Cardiac muscle cell (in vitro differentiated cells and primary cell): Measurements from ENCODE around the gene TMEM150A. TPM values are rescaled to one million over a fixed set of nuclear protein-coding genes. Genes with fewer than 3 reads are reported as not detected.
"Not testable (repeated sequence)": the region's sequence is repeated elsewhere in the genome, so short reads cannot be mapped to it uniquely, and the experiment has no call there.

Source experiments
- DNase-seq, 2 donors: peaks; one replicate each; pipeline versions ENCODE4 v3.0.0 to v3.0.0-alpha.2; 2010 to 2017; ENCODE audit warnings: low read depth in 1 of 2, low spot score in 1 of 2
- H3K27ac ChIP-seq: fragments of 200-600 bp; sonication (generic); 2 replicates; pipeline ENCODE4 v1.5.1; 2016
- H3K27me3 ChIP-seq: fragments of 200-600 bp; sonication (generic); 2 replicates; pipeline ENCODE4 v1.6.0; 2016; ENCODE audit warnings: control low read depth
- H3K36me3 ChIP-seq: fragments of 200-600 bp; sonication (generic); 2 replicates; pipeline ENCODE4 v1.5.1; 2016; ENCODE audit warnings: control low read depth
- H3K4me1 ChIP-seq: fragments of 200-600 bp; sonication (generic); 2 replicates; pipeline ENCODE4 v1.8.1; 2017; ENCODE audit warnings: low read depth, mild to moderate bottlenecking, mixed run types
- H3K4me3 ChIP-seq: fragments of 200-600 bp; sonication (generic); 2 replicates; pipeline ENCODE4 v1.5.1; 2016; ENCODE audit warnings: mild to moderate bottlenecking
- H3K9me3 ChIP-seq: fragments of 200-600 bp; sonication (generic); 2 replicates; pipeline ENCODE4 v1.5.1; 2017; ENCODE audit warnings: low read depth, mild to moderate bottlenecking, control low read depth
- polyA plus RNA-seq: library from polyadenylated mRNA; unstranded; fragments of >200 nt; fragmentation: Nextera tagmentation; extraction: Ambion mirVana; gene quantifications from 2 replicates; pipeline ENCODE4 v1.2.1, GENCODE V29; 2016
- total RNA-seq: library from RNA; depleted of rRNA; stranded (reverse); fragments of >200 nt; gene quantifications from 2 replicates; pipeline ENCODE4 v1.2.3, GENCODE V29; 2016
- TF ChIP-seq, protein P1 (sequence below): IDR thresholded peaks from 2 replicates; pipeline ENCODE4 v1.5.1; 2012; ENCODE audit warnings: low read depth, mild to moderate bottlenecking, low read length

TMEM150A gene
- total and polyA plus RNA-seq, 2 experiments from 2014 or later = 14.2 to 34.0 TPM

- Histone ChIP-seq H3K27ac (peak within 1 kb of the TSS; percentile 95), H3K27me3 (no peaks in the 10 kb centered on the region), H3K36me3 (no peaks in the 10 kb centered on the region), H3K4me1 (no peaks in the 10 kb centered on the region), H3K9me3 (no peaks in the 10 kb centered on the region), H3K4me3 (peak within 1 kb of the TSS; percentile 89)
- peak; percentile 96 to 97 for DNase-seq
- TF ChIP-seq, protein P1, sequence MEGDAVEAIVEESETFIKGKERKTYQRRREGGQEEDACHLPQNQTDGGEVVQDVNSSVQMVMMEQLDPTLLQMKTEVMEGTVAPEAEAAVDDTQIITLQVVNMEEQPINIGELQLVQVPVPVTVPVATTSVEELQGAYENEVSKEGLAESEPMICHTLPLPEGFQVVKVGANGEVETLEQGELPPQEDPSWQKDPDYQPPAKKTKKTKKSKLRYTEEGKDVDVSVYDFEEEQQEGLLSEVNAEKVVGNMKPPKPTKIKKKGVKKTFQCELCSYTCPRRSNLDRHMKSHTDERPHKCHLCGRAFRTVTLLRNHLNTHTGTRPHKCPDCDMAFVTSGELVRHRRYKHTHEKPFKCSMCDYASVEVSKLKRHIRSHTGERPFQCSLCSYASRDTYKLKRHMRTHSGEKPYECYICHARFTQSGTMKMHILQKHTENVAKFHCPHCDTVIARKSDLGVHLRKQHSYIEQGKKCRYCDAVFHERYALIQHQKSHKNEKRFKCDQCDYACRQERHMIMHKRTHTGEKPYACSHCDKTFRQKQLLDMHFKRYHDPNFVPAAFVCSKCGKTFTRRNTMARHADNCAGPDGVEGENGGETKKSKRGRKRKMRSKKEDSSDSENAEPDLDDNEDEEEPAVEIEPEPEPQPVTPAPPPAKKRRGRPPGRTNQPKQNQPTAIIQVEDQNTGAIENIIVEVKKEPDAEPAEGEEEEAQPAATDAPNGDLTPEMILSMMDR = peak; percentile 15
Measured at GRCh38 chr2:85561280-85562212, 41.0 kb downstream of the TMEM150A start, which contains the start of gene GGCX. TSS of gene GGCX (minus strand) at chr2:85561493. CDS start at chr2:85561428, 65 bp downstream.

DNA sequence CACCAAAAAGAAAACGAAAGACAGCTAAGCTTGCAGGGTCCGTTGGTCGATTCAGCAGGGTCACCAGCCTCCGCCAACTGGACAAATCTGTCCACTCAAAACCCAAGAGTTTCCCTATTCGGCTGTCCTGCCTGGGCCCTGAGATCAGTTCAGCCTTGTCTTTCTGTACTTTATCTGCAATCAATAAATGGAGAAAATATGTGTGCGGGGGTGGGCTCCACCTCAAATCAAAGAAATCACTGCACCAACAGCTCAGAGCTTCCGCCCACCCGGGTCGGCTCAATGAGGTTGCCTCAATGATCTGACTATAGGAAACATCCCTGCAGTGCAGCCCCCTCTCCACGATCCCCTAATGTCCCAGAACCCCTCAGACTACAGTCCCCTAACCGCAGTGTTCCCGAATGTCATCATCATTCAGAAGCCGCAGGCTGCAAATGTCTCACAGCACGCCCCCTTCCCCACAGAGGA, 41.7 kb downstream of the TMEM150A start:
- no peaks in the 10 kb centered on the region for H3K4me1 ChIP-seq
- TF ChIP-seq, protein P1 = no peak
- H3K27ac ChIP-seq = peak overlapping the region; percentile 95

GRCh38 chr2:85560403-85560726, 42.1 kb downstream of the TMEM150A start:
- H3K27ac ChIP-seq, H3K4me1 ChIP-seq, H3K36me3 ChIP-seq, DNase-seq, H3K27me3 ChIP-seq, H3K9me3 ChIP-seq: not testable (repeated sequence)
- peak overlapping the region; percentile 89 for H3K4me3 ChIP-seq

More for the DNA sequence above, 41.7 kb downstream of the TMEM150A start:
- peak overlapping the region; percentile 89 for H3K4me3 ChIP-seq
- H3K27me3 ChIP-seq = no peaks in the 10 kb centered on the region
- no peaks in the 10 kb centered on the region for H3K9me3 ChIP-seq
- DNase-seq = no peak
- H3K36me3 ChIP-seq = no peaks in the 10 kb centered on the region

GRCh38 chr2:85558160-85558559, 44.3 kb downstream of the TMEM150A start:
- no peak overlapping the region for H3K4me3 ChIP-seq
- DNase-seq = no peak
- no peak overlapping the region for H3K27ac ChIP-seq
- TF ChIP-seq, protein P1 = no peak
- H3K4me1 ChIP-seq = no peaks in the 10 kb centered on the region
- no peaks in the 10 kb centered on the region for H3K9me3 ChIP-seq
- H3K36me3 ChIP-seq = peaks cover 8% of the 10 kb centered on the region
- no peaks in the 10 kb centered on the region for H3K27me3 ChIP-seq

DNA sequence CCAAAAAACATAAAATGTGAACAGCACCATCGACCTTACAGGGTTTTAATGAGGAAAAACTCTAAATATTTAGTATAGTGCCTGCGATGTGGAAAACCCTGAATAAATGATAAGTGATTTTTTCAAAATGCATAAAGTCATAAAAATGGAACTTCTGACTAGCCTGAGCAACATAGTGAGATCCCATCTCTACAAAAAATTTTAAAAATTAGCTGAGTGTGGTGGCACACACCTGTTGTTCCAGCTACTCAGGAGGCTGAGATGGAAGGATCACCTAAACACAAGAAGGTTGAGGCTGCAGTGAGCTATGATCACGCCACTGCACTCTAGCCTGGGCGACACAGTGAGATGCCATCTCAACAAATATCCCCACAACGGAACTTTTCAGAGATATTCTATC, 45.4 kb downstream of the TMEM150A start:
- Histone ChIP-seq H3K9me3 (no peaks in the 10 kb centered on the region), H3K4me3 (no peak overlapping the region), H3K4me1 (no peaks in the 10 kb centered on the region), H3K27me3 (no peaks in the 10 kb centered on the region), H3K36me3 (peaks cover 15% of the 10 kb centered on the region), H3K27ac (no peak overlapping the region)
- no peak for DNase-seq
- TF ChIP-seq, protein P1 = no peak

DNA sequence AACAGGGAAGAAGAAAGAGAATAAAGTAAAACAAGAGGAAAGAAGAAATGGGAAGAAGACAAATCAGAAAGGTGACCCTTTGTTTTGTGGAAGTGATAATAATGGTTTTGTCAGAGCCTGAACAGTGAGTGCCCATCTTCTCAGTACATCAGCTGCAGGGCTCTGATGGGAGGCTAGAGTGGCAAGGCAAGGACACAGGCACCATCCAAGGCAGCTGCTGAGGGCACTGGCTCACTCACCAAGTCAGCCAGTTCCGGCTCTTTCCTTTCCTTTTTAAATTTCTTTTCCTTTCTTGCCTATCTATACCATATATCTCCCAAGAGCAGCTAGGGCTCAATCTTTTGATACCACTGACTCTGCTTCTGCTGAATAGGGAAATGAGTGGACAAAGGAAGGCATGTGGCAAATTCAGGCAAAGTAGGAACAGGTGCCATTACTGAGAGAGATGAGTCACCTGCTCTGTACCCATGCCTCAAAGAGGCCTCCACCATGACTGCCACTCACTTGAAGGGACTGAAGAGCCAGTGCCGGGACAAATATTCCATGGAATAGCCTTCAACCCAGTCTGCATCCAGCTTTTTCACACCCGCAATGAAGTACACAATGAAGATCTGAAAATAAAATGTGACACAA, 47.4 kb downstream of the TMEM150A start:
- Histone ChIP-seq H3K9me3 (no peaks in the 10 kb centered on the region), H3K4me1 (no peaks in the 10 kb centered on the region), H3K4me3 (no peak overlapping the region), H3K27me3 (no peaks in the 10 kb centered on the region), H3K36me3 (peaks cover 27% of the 10 kb centered on the region), H3K27ac (no peak overlapping the region)
- TF ChIP-seq, protein P1 = no peak
- DNase-seq = no peak
